PFSK-1 (cell line): ENCODE results near the gene RALGPS2.

ENCODE experiments used
- FOXP2 ChIP-seq: optimal IDR thresholded peaks from 2 replicates; pipeline ENCODE3; 2011; ENCODE audit warnings: borderline replicate concordance, control low read depth, inconsistent platforms; ENCODE audit not compliant: insufficient read depth; ENCODE audit errors: extremely low read length, extremely low read depth
- POLR2AphosphoS5 ChIP-seq: IDR thresholded peaks from 2 replicates; pipeline ENCODE4 v1.6.1; 2012; ENCODE audit warnings: low read depth, mild to moderate bottlenecking, control low read depth, low read length, moderate library complexity
- SIN3A ChIP-seq: IDR thresholded peaks from 2 replicates; pipeline ENCODE4 v1.6.1; 2012; ENCODE audit warnings: mild to moderate bottlenecking, low read length, moderate library complexity, borderline replicate concordance; ENCODE audit not compliant: insufficient read depth
- TAF1 ChIP-seq: IDR thresholded peaks from 2 replicates; pipeline ENCODE4 v1.6.1; 2012; ENCODE audit warnings: low read length, control low read depth, borderline replicate concordance; ENCODE audit not compliant: insufficient read depth
- TF ChIP-seq, protein P1 (sequence below), 2 experiments: IDR thresholded peaks; 2 replicates each; pipeline versions ENCODE4 v1.6.1 to v1.8.0; 2011 to 2012; ENCODE audit warnings: low read depth in 2 of 2, low read length in 2 of 2, control low read depth in 1 of 2, inconsistent platforms in 1 of 2, mild to moderate bottlenecking in 1 of 2, moderate library complexity in 1 of 2; ENCODE audit not compliant: insufficient read depth in 1 of 2

Gene RALGPS2

GRCh38 chr1:178932552-178932906, 207.5 kb downstream of the RALGPS2 start:
- TF ChIP-seq TAF1 (no peak), SIN3A (no peak), POLR2AphosphoS5 (no peak), FOXP2 (no peak)
- TF ChIP-seq, protein P1, sequence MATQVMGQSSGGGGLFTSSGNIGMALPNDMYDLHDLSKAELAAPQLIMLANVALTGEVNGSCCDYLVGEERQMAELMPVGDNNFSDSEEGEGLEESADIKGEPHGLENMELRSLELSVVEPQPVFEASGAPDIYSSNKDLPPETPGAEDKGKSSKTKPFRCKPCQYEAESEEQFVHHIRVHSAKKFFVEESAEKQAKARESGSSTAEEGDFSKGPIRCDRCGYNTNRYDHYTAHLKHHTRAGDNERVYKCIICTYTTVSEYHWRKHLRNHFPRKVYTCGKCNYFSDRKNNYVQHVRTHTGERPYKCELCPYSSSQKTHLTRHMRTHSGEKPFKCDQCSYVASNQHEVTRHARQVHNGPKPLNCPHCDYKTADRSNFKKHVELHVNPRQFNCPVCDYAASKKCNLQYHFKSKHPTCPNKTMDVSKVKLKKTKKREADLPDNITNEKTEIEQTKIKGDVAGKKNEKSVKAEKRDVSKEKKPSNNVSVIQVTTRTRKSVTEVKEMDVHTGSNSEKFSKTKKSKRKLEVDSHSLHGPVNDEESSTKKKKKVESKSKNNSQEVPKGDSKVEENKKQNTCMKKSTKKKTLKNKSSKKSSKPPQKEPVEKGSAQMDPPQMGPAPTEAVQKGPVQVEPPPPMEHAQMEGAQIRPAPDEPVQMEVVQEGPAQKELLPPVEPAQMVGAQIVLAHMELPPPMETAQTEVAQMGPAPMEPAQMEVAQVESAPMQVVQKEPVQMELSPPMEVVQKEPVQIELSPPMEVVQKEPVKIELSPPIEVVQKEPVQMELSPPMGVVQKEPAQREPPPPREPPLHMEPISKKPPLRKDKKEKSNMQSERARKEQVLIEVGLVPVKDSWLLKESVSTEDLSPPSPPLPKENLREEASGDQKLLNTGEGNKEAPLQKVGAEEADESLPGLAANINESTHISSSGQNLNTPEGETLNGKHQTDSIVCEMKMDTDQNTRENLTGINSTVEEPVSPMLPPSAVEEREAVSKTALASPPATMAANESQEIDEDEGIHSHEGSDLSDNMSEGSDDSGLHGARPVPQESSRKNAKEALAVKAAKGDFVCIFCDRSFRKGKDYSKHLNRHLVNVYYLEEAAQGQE (IDR thresholded peaks at IDR 0.05; ENCODE audit: insufficient read depth in 1 of 2, low read depth in 2 of 2, low read length in 2 of 2): no peak

DNA sequence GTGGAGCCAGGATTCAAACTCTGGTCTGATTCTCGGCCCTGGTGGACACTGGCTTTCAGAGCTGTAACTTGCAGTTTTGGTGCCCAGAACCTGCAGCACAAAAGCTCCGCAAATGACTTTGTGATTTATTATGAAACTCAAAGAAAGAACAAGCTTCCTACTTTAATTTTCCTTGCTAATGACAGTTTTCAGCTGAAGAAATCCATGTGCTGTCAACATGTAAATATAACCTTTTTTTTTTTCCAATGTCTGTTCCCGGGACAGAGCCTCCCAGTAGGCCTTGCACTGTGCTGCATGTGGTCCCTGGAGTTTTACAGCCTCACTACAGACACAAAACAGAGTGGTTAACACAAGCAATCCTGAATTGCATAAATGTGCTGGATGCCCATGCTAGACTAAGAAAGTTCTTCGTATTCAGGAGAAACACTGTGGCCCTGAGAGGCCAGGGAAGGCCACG, 208.1 kb downstream of the RALGPS2 start:
- TF ChIP-seq TAF1 (no peak), SIN3A (no peak), POLR2AphosphoS5 (no peak), FOXP2 (no peak)
- TF ChIP-seq, protein P1 (IDR thresholded peaks at IDR 0.05; ENCODE audit: insufficient read depth in 1 of 2, low read depth in 2 of 2, low read length in 2 of 2): no peak

GRCh38 chr1:178933709-178934490, 208.9 kb downstream of the RALGPS2 start:
- TF ChIP-seq FOXP2: no peak
- no peak for TF ChIP-seq TAF1

GRCh38 chr1:178934546-178934945, 209.5 kb downstream of the RALGPS2 start:
- TF ChIP-seq, protein P1 (IDR thresholded peaks at IDR 0.05; ENCODE audit: insufficient read depth in 1 of 2, low read depth in 2 of 2, low read length in 2 of 2): no peak
- TF ChIP-seq POLR2AphosphoS5 (no peak), FOXP2 (no peak), SIN3A (no peak), TAF1 (no peak)

DNA sequence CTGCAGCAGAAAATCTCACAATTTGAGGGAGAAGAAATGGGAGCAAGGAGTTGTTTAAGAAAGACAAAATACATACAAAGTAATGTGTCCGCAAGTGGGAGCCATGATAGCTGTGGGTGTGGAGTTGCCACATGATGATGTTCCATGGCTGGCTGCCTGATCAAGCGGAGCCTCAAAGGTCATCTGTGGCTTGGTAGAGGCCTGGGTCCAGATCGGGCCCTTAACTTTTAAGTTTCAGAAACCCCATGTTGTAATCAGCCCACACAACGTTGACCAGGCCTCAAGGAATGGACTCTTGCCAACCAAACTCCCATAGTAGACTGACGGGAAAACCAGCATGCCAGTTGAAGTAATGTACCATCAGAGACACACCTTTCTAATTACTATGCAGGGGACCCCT, 210.6 kb downstream of the RALGPS2 start:
- TF ChIP-seq TAF1 (no peak), POLR2AphosphoS5 (no peak), FOXP2 (no peak), SIN3A (no peak)
- TF ChIP-seq, protein P1 (IDR thresholded peaks at IDR 0.05; ENCODE audit: insufficient read depth in 1 of 2, low read depth in 2 of 2, low read length in 2 of 2): no peak
